Measurements from ENCODE around the gene NIF3L1. TPM values are rescaled to one million over a fixed set of nuclear protein-coding genes. Genes with fewer than 3 reads are reported as not detected.

Gene NIF3L1
- 91.8 and 107 TPM in 2 replicates for total RNA-seq (2014; rRNA removed; shearing (Covaris generic))

DNA sequence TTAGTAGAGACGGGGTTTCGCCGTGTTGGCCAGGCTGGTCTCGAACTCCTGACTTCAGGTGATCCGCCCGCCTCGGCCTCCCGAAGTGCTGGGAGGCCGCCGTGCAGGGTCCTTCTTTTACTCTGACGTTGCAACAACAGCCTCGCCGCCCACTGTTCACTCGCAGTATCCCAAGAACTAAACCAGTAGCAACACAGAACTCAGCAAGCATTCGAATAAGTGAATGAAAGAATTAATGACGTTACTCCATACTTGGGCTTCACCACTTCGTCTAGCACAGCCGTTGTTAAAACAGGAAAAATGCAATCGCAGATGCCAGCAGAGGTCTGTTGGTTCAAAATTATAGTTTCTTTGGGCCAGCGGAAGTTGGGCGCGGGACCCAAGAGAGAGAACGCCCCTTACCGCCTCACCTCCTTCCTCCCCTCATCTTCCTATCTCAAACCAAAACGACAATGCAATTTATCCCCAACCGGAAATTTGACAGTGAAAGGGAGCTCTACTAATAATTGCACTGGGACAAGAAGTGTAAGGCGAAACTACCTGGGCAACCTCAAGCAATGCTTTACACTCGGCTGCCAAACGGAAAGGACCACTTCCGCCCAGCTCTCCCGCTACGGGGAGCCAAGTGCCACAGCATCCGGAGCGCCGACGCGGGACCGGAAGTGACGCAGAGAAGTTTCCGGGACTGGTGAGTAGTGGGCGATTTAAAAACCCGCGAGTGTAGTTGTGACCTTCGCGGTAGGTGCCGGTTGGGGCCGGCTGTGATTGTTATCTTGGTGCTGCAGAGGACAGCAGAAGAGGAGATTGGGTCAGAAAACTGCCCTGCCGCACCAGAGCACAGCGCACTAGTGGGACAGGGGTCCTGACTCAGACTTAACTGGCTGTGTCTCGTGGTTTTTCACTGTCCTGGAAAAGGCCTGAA, at the start of gene NIF3L1, which contains the start of gene PPIL3:
NIF3L1 (plus strand) TSS at position 668 of the 922 bp plus-strand sequence. CDS start 2,573 bp downstream, outside the sequence.
PPIL3 (minus strand) TSS at position 374 of the 922 bp plus-strand sequence. CDS start 1,462 bp downstream, outside the sequence.
- peak; percentile 98 for DNase-seq (ENCODE audit: low read depth)

DNA sequence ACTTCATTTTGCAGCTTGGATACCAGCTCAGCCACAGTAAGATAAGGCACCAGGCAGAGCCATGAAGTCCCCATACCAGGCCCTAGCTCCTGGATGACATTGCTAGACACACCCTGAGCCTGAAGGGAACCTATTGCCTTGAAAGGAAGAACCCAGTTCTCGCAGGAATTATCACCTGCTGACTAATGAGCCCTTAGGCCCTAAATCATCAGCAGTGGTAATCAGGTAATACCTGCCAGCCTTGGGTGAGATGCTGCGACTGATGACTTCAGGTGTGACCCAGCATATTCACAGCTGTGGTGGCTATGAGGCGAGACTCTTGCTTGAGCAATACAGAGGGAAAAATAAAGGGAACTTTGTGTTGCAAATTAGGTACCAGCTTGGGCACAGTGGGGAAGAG, 49.7 kb upstream of the NIF3L1 start:
- DNase-seq (ENCODE audit: low read depth): no peak

DNA sequence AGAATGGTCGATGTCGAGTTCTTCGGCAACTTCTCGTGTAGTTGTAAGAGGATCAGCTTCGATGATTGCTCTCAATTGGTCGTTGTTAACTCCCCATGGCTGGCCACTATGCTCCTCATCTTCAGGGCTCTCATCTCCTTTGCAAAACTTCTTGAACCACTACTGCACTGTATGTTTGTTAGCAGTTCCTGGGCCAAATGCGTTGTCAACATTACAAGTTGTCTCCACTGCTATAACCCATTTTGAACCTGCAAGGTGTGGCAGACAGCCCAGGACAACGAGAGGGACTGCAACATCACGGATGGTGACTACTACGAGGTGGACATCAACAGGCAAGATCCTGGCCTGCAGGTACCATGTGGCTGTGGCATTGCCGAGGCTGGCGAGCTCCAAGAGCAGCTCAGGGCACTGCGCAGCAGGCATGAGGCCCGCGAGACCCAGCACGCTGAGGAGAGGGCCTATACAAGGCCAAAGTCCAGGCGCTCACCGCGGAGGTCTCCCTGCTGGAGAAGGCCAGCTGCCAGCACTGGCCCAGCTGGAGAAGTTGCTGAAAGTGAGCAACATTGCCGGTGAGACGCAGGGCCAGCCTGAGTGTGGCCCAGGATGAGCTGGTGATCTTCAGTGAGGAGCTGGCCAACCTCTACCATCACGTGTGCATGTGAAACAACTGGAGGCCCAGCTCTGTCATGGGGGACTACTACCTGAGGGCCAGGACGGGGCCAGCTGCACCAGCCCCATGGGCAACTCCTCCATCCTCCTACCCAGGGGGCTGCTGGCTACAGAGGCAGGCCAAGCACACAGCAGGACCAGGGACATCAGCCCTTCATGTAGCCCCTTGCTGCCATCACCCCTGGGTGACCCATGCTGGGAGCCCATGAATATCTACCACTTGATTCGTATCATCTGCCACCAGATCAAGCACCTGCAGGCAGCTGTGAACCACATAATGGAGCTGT, 44.9 kb upstream of the NIF3L1 start:
- no peak for DNase-seq (ENCODE audit: low read depth)

GRCh38 chr2:200845194-200845593, 44.0 kb upstream of the NIF3L1 start:
- DNase-seq (ENCODE audit: low read depth): no peak

GRCh38 chr2:200845669-200846325, 43.4 kb upstream of the NIF3L1 start:
- DNase-seq (ENCODE audit: low read depth): no peak

DNA sequence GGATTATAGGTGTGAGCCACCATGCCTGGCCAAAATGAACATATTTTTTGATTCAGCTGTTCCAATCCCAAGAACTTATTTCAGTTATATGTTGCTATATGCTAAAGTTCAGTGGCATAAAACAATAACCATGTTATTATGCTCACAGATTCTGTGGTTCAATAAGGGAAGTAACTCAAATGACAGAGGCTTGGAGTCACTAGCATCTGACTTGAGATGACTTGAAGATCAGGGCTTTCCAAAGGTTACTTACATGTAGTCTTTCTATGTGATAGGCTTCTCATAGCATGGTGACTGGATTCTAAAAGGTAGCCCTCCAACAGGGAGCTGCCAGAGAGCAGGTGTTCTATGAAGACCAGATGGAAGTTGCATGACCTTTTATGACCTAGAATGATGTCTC, 41.9 kb upstream of the NIF3L1 start:
- DNase-seq (ENCODE audit: low read depth): no peak

DNA sequence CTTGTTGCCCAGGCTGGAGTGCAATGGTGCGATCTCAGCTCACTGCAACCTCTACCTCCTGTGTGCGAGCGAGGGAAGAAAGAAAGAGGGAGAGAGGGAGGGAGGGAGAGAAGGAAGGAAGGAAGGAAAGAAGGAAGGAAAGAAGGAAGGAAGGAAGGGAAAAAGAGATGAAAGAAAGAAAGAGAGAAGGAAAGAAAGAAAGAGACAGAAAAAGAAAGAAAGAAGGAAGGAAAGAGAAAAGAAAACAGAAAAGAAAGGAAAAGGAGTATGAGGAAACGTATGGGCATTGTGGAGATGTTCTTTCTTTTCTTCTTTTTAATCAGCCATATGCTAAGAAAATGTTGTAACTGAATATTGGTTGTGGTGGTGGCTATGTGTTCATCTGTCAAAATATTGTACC, 41.2 kb upstream of the NIF3L1 start:
- no peak for DNase-seq (ENCODE audit: low read depth)

DNA sequence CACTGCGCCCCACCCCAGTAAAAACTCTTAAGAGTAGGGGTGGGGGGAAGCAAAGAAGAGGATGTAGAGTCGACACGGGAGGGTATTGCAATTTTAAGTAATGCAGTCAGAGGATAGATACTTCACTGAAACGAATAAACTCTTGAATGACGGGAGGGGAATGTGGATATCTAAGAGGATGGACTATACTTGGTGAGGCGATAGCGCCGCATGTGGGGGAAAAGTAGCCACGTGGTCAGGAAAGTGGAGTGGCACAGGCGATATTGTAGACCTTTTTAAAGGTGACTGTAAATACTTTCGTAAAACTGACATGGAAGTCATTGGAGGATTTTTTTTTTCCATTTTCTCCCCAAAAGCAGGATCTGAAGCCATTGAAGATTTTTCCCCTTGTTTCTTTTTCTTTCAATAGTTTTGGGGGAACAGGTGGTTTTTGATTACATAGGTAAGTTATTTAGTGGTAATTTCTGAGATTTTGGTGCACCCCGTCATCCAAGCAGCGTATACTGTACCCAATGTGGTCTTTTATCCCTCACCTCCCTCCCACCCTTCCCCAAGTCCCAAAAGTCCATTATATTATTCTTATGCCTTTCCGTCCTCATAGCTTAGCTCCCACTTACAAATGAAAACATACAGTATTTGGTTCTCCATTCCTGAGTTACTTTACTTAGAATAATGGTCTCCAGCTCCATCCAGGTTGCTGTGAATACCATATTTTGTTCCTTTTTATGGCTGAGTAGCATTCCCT, 38.5 kb upstream of the NIF3L1 start:
- no peak for DNase-seq (ENCODE audit: low read depth)

- DNase-seq (ENCODE audit: low read depth): no peak
Measured at GRCh38 chr2:200851398-200852248, 37.5 kb upstream of the NIF3L1 start.

GRCh38 chr2:200852605-200853004, 36.6 kb upstream of the NIF3L1 start:
- DNase-seq (ENCODE audit: low read depth): no peak

- no peak for DNase-seq (ENCODE audit: low read depth)
Measured at GRCh38 chr2:200856806-200857205, 32.4 kb upstream of the NIF3L1 start.

GRCh38 chr2:200860092-200860795, 28.9 kb upstream of the NIF3L1 start:
- DNase-seq (ENCODE audit: low read depth): peak; percentile 15

DNA sequence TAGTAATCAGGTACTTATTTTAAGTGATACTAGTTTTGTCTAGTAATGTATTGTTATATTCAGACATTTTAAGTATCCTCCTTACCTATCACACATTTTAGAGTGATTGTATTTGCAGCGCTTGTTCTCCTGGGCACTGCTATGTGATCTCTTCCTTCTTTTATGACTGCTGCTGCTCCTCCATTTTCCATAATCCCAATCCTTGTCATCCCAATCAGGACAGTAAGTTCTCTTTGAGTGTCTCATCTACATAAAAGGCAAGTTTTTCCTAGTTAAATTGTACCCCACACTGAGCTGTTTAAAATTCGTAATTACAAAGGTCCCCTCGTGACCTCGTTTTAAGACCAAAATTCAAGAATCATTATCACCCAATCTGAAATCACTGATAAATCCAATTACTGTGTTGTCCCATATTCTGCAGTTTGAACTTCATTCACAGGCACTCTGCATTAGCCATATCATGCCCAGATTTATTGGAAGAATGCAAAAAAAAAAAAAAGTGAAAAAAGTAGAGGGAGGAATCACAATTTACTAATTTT, 27.5 kb upstream of the NIF3L1 start:
- DNase-seq (ENCODE audit: low read depth): no peak

- peak; percentile 59 for DNase-seq (ENCODE audit: low read depth)
Measured at GRCh38 chr2:200862532-200863000, 26.6 kb upstream of the NIF3L1 start.

- no peak for DNase-seq (ENCODE audit: low read depth)
Measured at GRCh38 chr2:200863782-200864175, 25.4 kb upstream of the NIF3L1 start.

DNA sequence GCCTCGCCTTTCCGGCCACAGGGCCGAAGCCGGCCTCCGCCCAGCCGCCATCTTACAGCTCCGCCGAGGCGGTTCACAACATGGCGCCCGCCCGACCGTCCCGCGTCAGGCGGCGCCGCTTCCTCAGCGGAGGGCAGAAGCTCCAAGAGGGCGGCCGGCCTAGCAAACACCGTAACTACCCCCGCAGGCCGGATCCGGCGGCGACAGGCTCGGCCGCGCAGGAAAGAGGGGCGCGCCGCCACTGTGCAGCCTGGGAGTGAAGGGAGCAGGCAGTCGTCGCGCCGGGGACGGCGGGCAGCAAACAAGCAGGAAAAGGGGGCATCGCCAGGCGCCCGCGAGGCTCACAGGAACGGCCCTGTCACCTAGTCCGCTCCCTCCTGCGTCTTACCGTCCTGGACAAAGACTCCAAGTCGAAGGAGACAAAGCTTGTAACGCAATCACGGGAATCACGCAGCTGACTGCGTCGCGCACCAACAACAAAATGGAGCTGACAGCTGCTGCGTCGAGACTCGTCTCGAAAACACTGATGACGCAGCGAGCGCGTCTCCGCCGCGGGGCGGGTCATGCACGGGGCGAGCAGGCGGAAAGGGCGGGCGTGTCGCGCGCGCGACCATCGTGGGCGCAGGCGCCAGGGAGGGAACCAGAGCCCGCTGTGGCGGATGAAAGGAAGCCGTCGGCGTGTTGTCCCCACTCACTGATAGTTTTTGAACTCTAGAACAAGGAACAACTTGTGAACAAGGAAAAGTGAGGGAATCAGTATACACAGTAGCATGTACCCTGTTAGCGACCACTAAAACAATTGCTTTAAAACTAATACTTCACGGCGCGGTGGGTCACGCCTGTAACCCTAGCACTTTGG, 24.8 kb upstream of the NIF3L1 start, which contains the start of gene CLK1:
CLK1 (minus strand) TSS at position 483 of the 859 bp plus-strand sequence. CDS start 2,796 bp downstream, outside the sequence.
- DNase-seq (ENCODE audit: low read depth): peak; percentile 93

GRCh38 chr2:200869014-200869413, 20.2 kb upstream of the NIF3L1 start:
- no peak for DNase-seq (ENCODE audit: low read depth)

DNA sequence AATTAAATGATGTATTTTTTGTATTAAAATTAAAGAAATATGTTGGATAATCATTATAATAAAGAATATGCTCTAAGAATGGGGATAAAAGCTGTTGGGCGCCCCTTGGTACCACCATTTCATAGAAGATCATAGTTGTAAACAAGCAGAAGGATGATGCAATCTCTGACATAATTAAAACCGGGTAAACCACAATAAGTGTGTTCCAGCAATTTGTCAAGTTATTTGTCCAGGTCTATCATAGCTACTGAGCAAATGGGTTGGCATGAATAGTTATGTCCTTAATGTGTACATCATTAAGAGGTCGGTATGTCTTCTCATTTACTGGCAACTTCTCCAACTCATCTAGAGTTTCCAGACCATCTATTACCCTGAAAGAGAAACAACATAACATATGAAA, 18.0 kb upstream of the NIF3L1 start:
- DNase-seq (ENCODE audit: low read depth): no peak
